ENCODE data around the gene SLC5A12. TPM values are rescaled to one million over a fixed set of nuclear protein-coding genes. Genes with fewer than 3 reads are reported as not detected.

The SLC5A12 gene
- total RNA-seq, 2 experiments from 2014 or later: not detected

- no peak for DNase-seq
- Mint-ChIP-seq H3K27ac (no peak overlapping the region), H3K27me3 (no peaks in the 10 kb centered on the region), H3K36me3 (no peaks in the 10 kb centered on the region), H3K4me3 (no peak overlapping the region), H3K9me3 (peaks cover 5% of the 10 kb centered on the region), H3K4me1 (ENCODE audit: low read depth) (no peaks in the 10 kb centered on the region)
- ChIA-PET CTCF (no interaction called here), POLR2A (no interaction called here)
- intact Hi-C loops (cut with micrococcal nuclease): no loop called here
Measured at GRCh38 chr11:26710489-26710888, 11.4 kb downstream of the SLC5A12 start.

GRCh38 chr11:26708736-26709456 is 13.0 kb downstream of the SLC5A12 start:
- H3K27me3 Mint-ChIP-seq: no peaks in the 10 kb centered on the region
- H3K36me3 Mint-ChIP-seq: no peaks in the 10 kb centered on the region
- intact Hi-C loops (cut with micrococcal nuclease): no loop called here
- no peak overlapping the region for H3K4me3 Mint-ChIP-seq
- no peak for DNase-seq
- CTCF ChIA-PET: no interaction called here
- POLR2A ChIA-PET: no interaction called here
- no peaks in the 10 kb centered on the region for H3K4me1 Mint-ChIP-seq (ENCODE audit: low read depth)
- no peak overlapping the region for H3K27ac Mint-ChIP-seq
- peaks cover 5% of the 10 kb centered on the region for H3K9me3 Mint-ChIP-seq

- ChIA-PET CTCF (no interaction called here), POLR2A (no interaction called here)
- peaks cover 2% of the 10 kb centered on the region for H3K9me3 Mint-ChIP-seq
- H3K27ac Mint-ChIP-seq: no peak overlapping the region
- no peak overlapping the region for H3K4me3 Mint-ChIP-seq
- H3K27me3 Mint-ChIP-seq: no peaks in the 10 kb centered on the region
- no peaks in the 10 kb centered on the region for H3K4me1 Mint-ChIP-seq (ENCODE audit: low read depth)
- intact Hi-C loops (cut with micrococcal nuclease): no loop called here
- no peaks in the 10 kb centered on the region for H3K36me3 Mint-ChIP-seq
- DNase-seq: no peak
Measured at GRCh38 chr11:26706181-26706580, 15.7 kb downstream of the SLC5A12 start.

GRCh38 chr11:26704249-26704648 is 17.6 kb downstream of the SLC5A12 start:
- no peaks in the 10 kb centered on the region for H3K9me3 Mint-ChIP-seq
- CTCF ChIA-PET: no interaction called here
- POLR2A ChIA-PET: no interaction called here
- no peaks in the 10 kb centered on the region for H3K36me3 Mint-ChIP-seq
- no peak overlapping the region for H3K4me3 Mint-ChIP-seq
- H3K27me3 Mint-ChIP-seq: no peaks in the 10 kb centered on the region
- intact Hi-C loops (cut with micrococcal nuclease): no loop called here
- DNase-seq: no peak
- no peaks in the 10 kb centered on the region for H3K4me1 Mint-ChIP-seq (ENCODE audit: low read depth)
- no peak overlapping the region for H3K27ac Mint-ChIP-seq

- Mint-ChIP-seq H3K9me3 (no peaks in the 10 kb centered on the region), H3K4me3 (no peak overlapping the region), H3K4me1 (ENCODE audit: low read depth) (no peaks in the 10 kb centered on the region), H3K36me3 (no peaks in the 10 kb centered on the region), H3K27me3 (no peaks in the 10 kb centered on the region), H3K27ac (no peak overlapping the region)
- ChIA-PET CTCF (no interaction called here), POLR2A (no interaction called here)
- intact Hi-C loops (cut with micrococcal nuclease): no loop called here
- DNase-seq: no peak
Measured at GRCh38 chr11:26703411-26704191, 18.3 kb downstream of the SLC5A12 start.

GRCh38 chr11:26702406-26702805 is 19.5 kb downstream of the SLC5A12 start:
- Mint-ChIP-seq H3K4me1 (ENCODE audit: low read depth) (no peaks in the 10 kb centered on the region), H3K36me3 (no peaks in the 10 kb centered on the region), H3K9me3 (no peaks in the 10 kb centered on the region), H3K4me3 (no peak overlapping the region), H3K27me3 (no peaks in the 10 kb centered on the region), H3K27ac (no peak overlapping the region)
- intact Hi-C loops (cut with micrococcal nuclease): no loop called here
- POLR2A ChIA-PET: no interaction called here
- CTCF ChIA-PET: no interaction called here
- DNase-seq: no peak

- POLR2A ChIA-PET: no interaction called here
- H3K4me3 Mint-ChIP-seq: no peak overlapping the region
- no peaks in the 10 kb centered on the region for H3K9me3 Mint-ChIP-seq
- H3K36me3 Mint-ChIP-seq: no peaks in the 10 kb centered on the region
- H3K27ac Mint-ChIP-seq: no peak overlapping the region
- no peak for DNase-seq
- H3K4me1 Mint-ChIP-seq (ENCODE audit: low read depth): no peaks in the 10 kb centered on the region
- no peaks in the 10 kb centered on the region for H3K27me3 Mint-ChIP-seq
- CTCF ChIA-PET: no interaction called here
- intact Hi-C loops (cut with micrococcal nuclease): no loop called here
Measured at GRCh38 chr11:26700574-26701235, 21.2 kb downstream of the SLC5A12 start.

GRCh38 chr11:26698224-26698623 is 23.6 kb downstream of the SLC5A12 start:
- ChIA-PET POLR2A (no interaction called here), CTCF (no interaction called here)
- H3K4me3 Mint-ChIP-seq: no peak overlapping the region
- no peak for DNase-seq
- no peaks in the 10 kb centered on the region for H3K9me3 Mint-ChIP-seq
- H3K4me1 Mint-ChIP-seq (ENCODE audit: low read depth): no peaks in the 10 kb centered on the region
- intact Hi-C loops (cut with micrococcal nuclease): no loop called here
- no peak overlapping the region for H3K27ac Mint-ChIP-seq
- no peaks in the 10 kb centered on the region for H3K36me3 Mint-ChIP-seq
- no peaks in the 10 kb centered on the region for H3K27me3 Mint-ChIP-seq

GRCh38 chr11:26696330-26696729 is 25.5 kb downstream of the SLC5A12 start:
- no peaks in the 10 kb centered on the region for H3K27me3 Mint-ChIP-seq
- H3K9me3 Mint-ChIP-seq: no peaks in the 10 kb centered on the region
- ChIA-PET POLR2A (no interaction called here), CTCF (no interaction called here)
- DNase-seq: no peak
- H3K36me3 Mint-ChIP-seq: no peaks in the 10 kb centered on the region
- intact Hi-C loops (cut with micrococcal nuclease): no loop called here
- no peaks in the 10 kb centered on the region for H3K4me1 Mint-ChIP-seq (ENCODE audit: low read depth)
- H3K27ac Mint-ChIP-seq: no peak overlapping the region
- no peak overlapping the region for H3K4me3 Mint-ChIP-seq

GRCh38 chr11:26688701-26689100 is 33.2 kb downstream of the SLC5A12 start:
- H3K27me3 Mint-ChIP-seq: no peaks in the 10 kb centered on the region
- no peak for DNase-seq
- intact Hi-C loops (cut with micrococcal nuclease): no loop called here
- H3K27ac Mint-ChIP-seq: no peak overlapping the region
- POLR2A ChIA-PET: no interaction called here
- H3K4me1 Mint-ChIP-seq (ENCODE audit: low read depth): no peaks in the 10 kb centered on the region
- CTCF ChIA-PET: no interaction called here
- no peaks in the 10 kb centered on the region for H3K9me3 Mint-ChIP-seq
- no peaks in the 10 kb centered on the region for H3K36me3 Mint-ChIP-seq
- no peak overlapping the region for H3K4me3 Mint-ChIP-seq

GRCh38 chr11:26687351-26687750 is 34.5 kb downstream of the SLC5A12 start:
- Mint-ChIP-seq H3K4me3 (no peak overlapping the region), H3K27me3 (no peaks in the 10 kb centered on the region), H3K4me1 (ENCODE audit: low read depth) (no peaks in the 10 kb centered on the region), H3K9me3 (no peaks in the 10 kb centered on the region), H3K36me3 (no peaks in the 10 kb centered on the region), H3K27ac (no peak overlapping the region)
- CTCF ChIA-PET: no interaction called here
- intact Hi-C loops (cut with micrococcal nuclease): no loop called here
- no peak for DNase-seq
- POLR2A ChIA-PET: no interaction called here

- H3K27me3 Mint-ChIP-seq: no peaks in the 10 kb centered on the region
- no peak overlapping the region for H3K4me3 Mint-ChIP-seq
- CTCF ChIA-PET: no interaction called here
- no peak for DNase-seq
- H3K4me1 Mint-ChIP-seq (ENCODE audit: low read depth): no peaks in the 10 kb centered on the region
- no peaks in the 10 kb centered on the region for H3K36me3 Mint-ChIP-seq
- intact Hi-C loops (cut with micrococcal nuclease): no loop called here
- no peak overlapping the region for H3K27ac Mint-ChIP-seq
- POLR2A ChIA-PET: no interaction called here
- H3K9me3 Mint-ChIP-seq: no peaks in the 10 kb centered on the region
Measured at GRCh38 chr11:26677566-26677965, 44.3 kb downstream of the SLC5A12 start.

GRCh38 chr11:26676641-26677040 is 45.2 kb downstream of the SLC5A12 start:
- intact Hi-C loops (cut with micrococcal nuclease): no loop called here
- no peaks in the 10 kb centered on the region for H3K9me3 Mint-ChIP-seq
- H3K36me3 Mint-ChIP-seq: no peaks in the 10 kb centered on the region
- ChIA-PET CTCF (no interaction called here), POLR2A (no interaction called here)
- H3K4me1 Mint-ChIP-seq (ENCODE audit: low read depth): no peaks in the 10 kb centered on the region
- H3K27ac Mint-ChIP-seq: no peak overlapping the region
- DNase-seq: no peak
- no peaks in the 10 kb centered on the region for H3K27me3 Mint-ChIP-seq
- H3K4me3 Mint-ChIP-seq: no peak overlapping the region

Measured in activated CD4-positive, alpha-beta memory T cell treated with anti-CD3 and anti-CD28 coated beads for 36 hours (primary cell).